Right kidney (tissue), 1 donor: ENCODE measurements around the gene TRPT1.
A peak's percentile ranks its signal among the peaks of the same experiment; 100 is the strongest.

Experiments used
- DNase-seq: peaks from one replicate; pipeline ENCODE4 v3.0.0-alpha.2; 2016

TRPT1 gene

GRCh38 chr11:64230171-64230984 is 4.4 kb upstream of the TRPT1 start, which contains the start of gene DNAJC4:
Gene DNAJC4 (plus strand): TSS chr11:64230548. CDS start chr11:64230855, 307 bp downstream.
- DNase-seq: peak; percentile 97

- no peak for DNase-seq
These were observed 3.8 kb upstream of the TRPT1 start for GRCh38 chr11:64229744-64230170.

GRCh38 chr11:64229090-64229743 is 3.2 kb upstream of the TRPT1 start:
- DNase-seq: no peak

GRCh38 chr11:64227405-64227956 is 1.5 kb upstream of the TRPT1 start:
- no peak for DNase-seq

- DNase-seq: no peak
These were observed 593 bp upstream of the TRPT1 start for GRCh38 chr11:64226507-64227051.

- no peak for DNase-seq
These were observed 937 bp downstream of the TRPT1 start for GRCh38 chr11:64224891-64225607.

GRCh38 chr11:64224151-64224890 is 1.7 kb downstream of the TRPT1 start:
- no peak for DNase-seq

- no peak for DNase-seq
These were observed 2.9 kb downstream of the TRPT1 start for GRCh38 chr11:64223001-64223651.

- DNase-seq: no peak
These were observed 3.4 kb downstream of the TRPT1 start for GRCh38 chr11:64222651-64223000.

- DNase-seq: no peak
These were observed 5.2 kb downstream of the TRPT1 start for GRCh38 chr11:64220798-64221197.

- no peak for DNase-seq
These were observed 5.7 kb downstream of the TRPT1 start for GRCh38 chr11:64220271-64220670.

GRCh38 chr11:64219755-64220154 is 6.2 kb downstream of the TRPT1 start:
- DNase-seq: no peak

GRCh38 chr11:64219354-64219684 is 6.7 kb downstream of the TRPT1 start:
- DNase-seq: no peak

GRCh38 chr11:64218628-64219353 is 7.2 kb downstream of the TRPT1 start:
- DNase-seq: no peak

GRCh38 chr11:64216879-64217278 is 9.1 kb downstream of the TRPT1 start:
- no peak for DNase-seq

- no peak for DNase-seq
These were observed 14.7 kb downstream of the TRPT1 start for GRCh38 chr11:64211181-64211872.

- DNase-seq: no peak
These were observed 15.5 kb downstream of the TRPT1 start for GRCh38 chr11:64210301-64211020.

GRCh38 chr11:64209563-64209843 is 16.5 kb downstream of the TRPT1 start:
- no peak for DNase-seq

- DNase-seq: no peak
These were observed 17.0 kb downstream of the TRPT1 start for GRCh38 chr11:64208796-64209562.
